ENCODE data around the gene PTPRK. TPM values are rescaled to one million over a fixed set of nuclear protein-coding genes. Genes with fewer than 3 reads are reported as not detected.

Gene PTPRK
- total and polyA plus RNA-seq, 9 of the 15 experiments (the other 6 are each of a cell fraction or from before 2014, with no cell fraction given) = 0.04 to 0.51 TPM; not detected in 7

- CTCF ChIA-PET (ENCODE audit: low intra/inter-chr PET ratio) = no interaction called here
Measured at GRCh38 chr6:128526152-128526914, 5.9 kb upstream of the PTPRK start.

More at GRCh38 chr6:128526152-128526914, 5.9 kb upstream of the PTPRK start:
- H3K9ac ChIP-seq (ENCODE audit: insufficient read depth in 1 of 2, low read depth in 2 of 2, low read length in 2 of 2) = no peak overlapping the region
- TF ChIP-seq, protein P1, sequence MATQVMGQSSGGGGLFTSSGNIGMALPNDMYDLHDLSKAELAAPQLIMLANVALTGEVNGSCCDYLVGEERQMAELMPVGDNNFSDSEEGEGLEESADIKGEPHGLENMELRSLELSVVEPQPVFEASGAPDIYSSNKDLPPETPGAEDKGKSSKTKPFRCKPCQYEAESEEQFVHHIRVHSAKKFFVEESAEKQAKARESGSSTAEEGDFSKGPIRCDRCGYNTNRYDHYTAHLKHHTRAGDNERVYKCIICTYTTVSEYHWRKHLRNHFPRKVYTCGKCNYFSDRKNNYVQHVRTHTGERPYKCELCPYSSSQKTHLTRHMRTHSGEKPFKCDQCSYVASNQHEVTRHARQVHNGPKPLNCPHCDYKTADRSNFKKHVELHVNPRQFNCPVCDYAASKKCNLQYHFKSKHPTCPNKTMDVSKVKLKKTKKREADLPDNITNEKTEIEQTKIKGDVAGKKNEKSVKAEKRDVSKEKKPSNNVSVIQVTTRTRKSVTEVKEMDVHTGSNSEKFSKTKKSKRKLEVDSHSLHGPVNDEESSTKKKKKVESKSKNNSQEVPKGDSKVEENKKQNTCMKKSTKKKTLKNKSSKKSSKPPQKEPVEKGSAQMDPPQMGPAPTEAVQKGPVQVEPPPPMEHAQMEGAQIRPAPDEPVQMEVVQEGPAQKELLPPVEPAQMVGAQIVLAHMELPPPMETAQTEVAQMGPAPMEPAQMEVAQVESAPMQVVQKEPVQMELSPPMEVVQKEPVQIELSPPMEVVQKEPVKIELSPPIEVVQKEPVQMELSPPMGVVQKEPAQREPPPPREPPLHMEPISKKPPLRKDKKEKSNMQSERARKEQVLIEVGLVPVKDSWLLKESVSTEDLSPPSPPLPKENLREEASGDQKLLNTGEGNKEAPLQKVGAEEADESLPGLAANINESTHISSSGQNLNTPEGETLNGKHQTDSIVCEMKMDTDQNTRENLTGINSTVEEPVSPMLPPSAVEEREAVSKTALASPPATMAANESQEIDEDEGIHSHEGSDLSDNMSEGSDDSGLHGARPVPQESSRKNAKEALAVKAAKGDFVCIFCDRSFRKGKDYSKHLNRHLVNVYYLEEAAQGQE (IDR thresholded peaks at IDR 0.05; ENCODE audit: borderline replicate concordance) = no peak
- TF ChIP-seq, protein P1 (CRISPR knock-in tag; IDR thresholded peaks at IDR 0.05; ENCODE audit: low read depth) = no peak
- TF ChIP-seq NR2C1 (IDR thresholded peaks at IDR 0.05) (no peak), NR2C1 (tag; IDR thresholded peaks at IDR 0.05) (no peak), NR2F6 (CRISPR knock-in tag; IDR thresholded peaks at IDR 0.05) (no peak), ZNF785 (CRISPR knock-in tag; IDR thresholded peaks at IDR 0.05) (no peak), YY1 (IDR thresholded peaks at IDR 0.05; ENCODE audit: borderline replicate concordance in 1 of 3, control insufficient read depth in 1 of 3, extremely low read depth in 1 of 3, insufficient read depth in 3 of 3, insufficient read length in 1 of 3, insufficient replicate concordance in 2 of 3, low read depth in 1 of 3, low read length in 2 of 3) (no peak), ILF3 (IDR thresholded peaks at IDR 0.05; ENCODE audit: borderline replicate concordance) (no peak), MEF2D (tag; conservative IDR thresholded peaks at IDR 0.05; ENCODE audit: low read depth) (no peak), HDGF (IDR thresholded peaks at IDR 0.05) (no peak), LEF1 (IDR thresholded peaks at IDR 0.05) (no peak), KLF16 (IDR thresholded peaks at IDR 0.05) (no peak), ZNF197 (CRISPR knock-in tag; IDR thresholded peaks at IDR 0.05; ENCODE audit: low read depth) (no peak), NFIX (CRISPR knock-in tag; IDR thresholded peaks at IDR 0.05; ENCODE audit: low read depth) (no peak), MTA1 (IDR thresholded peaks at IDR 0.05; ENCODE audit: borderline replicate concordance) (no peak), ZNF436 (CRISPR knock-in tag; IDR thresholded peaks at IDR 0.05) (no peak)
- H3K36me3 ChIP-seq (ENCODE audit: control insufficient read depth, insufficient read depth, low read length) = no peaks in the 10 kb centered on the region
- POLR2A ChIA-PET = no interaction called here
- no peaks in the 10 kb centered on the region for H3K9me3 ChIP-seq (replicated peaks; ENCODE audit: control insufficient read depth, insufficient read depth, low read depth, low read length)
- H2AFZ ChIP-seq (ENCODE audit: low read depth, low read length) = no peak overlapping the region
- DNase-seq (ENCODE audit: extremely low read depth in 1 of 4, low spot score in 3 of 4) (no peak), FAIRE-seq (no peak), ATAC-seq (no peak)
- in situ Hi-C loops (cut with MboI) = no loop called here
- BruUV-seq (replicated peaks) = no TSS peak
- H3K4me3 ChIP-seq = no peak overlapping the region
- no peak overlapping the region for H3K27ac ChIP-seq (ENCODE audit: extremely low read depth, low read depth, low read length)
- H4K20me1 ChIP-seq (replicated peaks; ENCODE audit: control insufficient read depth, insufficient read depth, low read length) = no peaks in the 10 kb centered on the region
- no peaks in the 10 kb centered on the region for H3K79me2 ChIP-seq (ENCODE audit: control insufficient read depth, insufficient read depth, low read length)
- intact Hi-C loops (cut with micrococcal nuclease) = no loop called here
- H3K27me3 ChIP-seq (ENCODE audit: control insufficient read depth in 2 of 2, insufficient read depth in 2 of 2, low read length in 2 of 2) = no peaks in the 10 kb centered on the region
- 2% methylated on average over 5 of the region's 5 CpGs for WGBS (ENCODE audit: insufficient coverage, low coverage, missing lambda C conversion rate)
- no peaks in the 10 kb centered on the region for H3K9me1 ChIP-seq (ENCODE audit: control insufficient read depth, insufficient read depth, low read length)
- no peak overlapping the region for H3K4me2 ChIP-seq (ENCODE audit: insufficient read depth, low read length)
- H3K4me1 ChIP-seq (replicated peaks in 1 of 2; ENCODE audit: control insufficient read depth in 2 of 2, insufficient read depth in 2 of 2, low read length in 2 of 2) = no peaks in the 10 kb centered on the region

Data from K562 (cell line).